IPS-11a (cell line): Measurements from ENCODE around the gene TSEN34.
"Not testable (repeated sequence)": the region's sequence is repeated elsewhere in the genome, so short reads cannot be mapped to it uniquely, and the experiment has no call there.

Experiments used
- H3K4me3 ChIP-seq: one replicate; pipeline ENCODE4 v1.5.1; 2013; ENCODE audit warnings: low read depth, low read length, control low read depth

TSEN34 gene

GRCh38 chr19:54160182-54160811, 30.8 kb upstream of the TSEN34 start:
- H3K4me3 ChIP-seq: peak overlapping the region; percentile 73

DNA sequence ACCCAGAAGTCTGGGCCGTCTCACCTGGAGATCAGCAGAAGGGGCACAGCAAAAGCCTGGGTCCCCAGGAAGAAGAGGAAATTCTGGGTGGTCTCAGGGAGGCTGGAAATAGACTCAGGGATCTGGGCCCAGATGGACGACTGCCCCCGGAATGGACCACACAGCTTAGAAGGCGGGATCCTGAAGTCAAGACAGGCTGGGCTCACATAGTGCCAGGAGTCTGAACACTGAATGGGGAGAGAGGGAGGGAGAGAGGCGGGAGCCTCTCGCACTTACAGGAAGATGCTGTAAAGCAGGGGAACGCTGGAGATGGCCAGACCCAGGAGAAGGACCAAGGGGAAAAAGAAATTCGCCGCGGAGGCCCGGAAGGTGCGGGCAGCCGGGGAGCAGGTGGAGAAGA, 30.3 kb upstream of the TSEN34 start:
- H3K4me3 ChIP-seq: no peak overlapping the region

GRCh38 chr19:54162241-54162805, 28.8 kb upstream of the TSEN34 start:
- peak overlapping the region; percentile 45 for H3K4me3 ChIP-seq

- peak overlapping the region; percentile 45 for H3K4me3 ChIP-seq
These were observed 28.2 kb upstream of the TSEN34 start for GRCh38 chr19:54162884-54163283.

DNA sequence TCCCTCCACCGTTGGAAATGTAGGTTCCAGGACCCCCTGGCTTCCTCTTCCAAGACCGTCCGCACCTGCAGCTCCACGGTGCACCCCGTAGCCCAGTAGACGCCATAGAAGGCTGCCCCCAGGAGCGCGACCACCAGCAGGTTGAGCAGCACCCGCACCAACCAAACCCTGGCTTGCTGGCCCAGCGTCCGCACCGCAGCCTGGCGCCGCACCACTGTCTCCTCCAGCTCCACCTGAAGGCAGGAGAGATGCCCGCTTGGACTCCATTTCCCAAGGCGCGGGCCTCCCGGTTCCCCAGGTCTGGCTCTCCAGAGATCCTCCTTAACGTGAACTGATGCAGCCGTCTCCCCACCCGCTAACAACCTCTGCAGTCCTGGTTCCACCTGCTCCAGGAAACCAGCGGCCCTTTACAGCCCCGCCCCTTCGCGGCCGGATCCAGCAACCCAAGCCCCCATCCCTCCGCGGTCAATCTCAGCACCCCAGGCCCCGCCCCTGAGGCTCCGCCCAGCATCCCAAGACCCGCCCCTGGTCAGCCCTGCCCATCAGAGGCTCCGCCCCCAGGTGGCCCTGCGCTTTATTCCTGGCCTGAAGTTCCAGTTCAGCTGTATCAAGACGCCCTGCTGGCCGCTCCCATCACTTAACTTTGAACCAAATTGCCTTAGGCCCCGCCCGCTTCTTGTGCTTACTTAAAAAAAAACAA, 26.6 kb upstream of the TSEN34 start:
- peak overlapping the region; percentile 14 for H3K4me3 ChIP-seq

DNA sequence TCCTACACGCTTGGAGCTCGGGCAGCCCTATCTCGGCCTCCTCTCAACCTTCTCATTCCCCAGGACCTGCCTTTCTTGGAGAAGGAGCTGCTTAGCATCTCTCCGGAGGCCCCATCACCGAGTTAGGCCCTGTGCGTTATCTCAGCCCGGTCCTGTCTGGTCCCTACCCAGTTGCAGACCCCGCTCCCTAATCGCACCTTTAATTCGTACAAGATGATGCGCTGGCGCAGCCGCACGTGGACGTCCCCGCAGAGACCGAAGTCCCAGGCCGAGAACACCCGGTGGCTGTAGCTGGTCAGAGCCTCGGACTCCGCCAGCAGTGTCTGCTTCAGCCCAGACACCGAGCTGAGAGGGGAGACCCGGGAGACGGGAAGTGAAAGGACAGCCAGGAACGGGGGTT, 25.9 kb upstream of the TSEN34 start:
- H3K4me3 ChIP-seq: no peak overlapping the region

DNA sequence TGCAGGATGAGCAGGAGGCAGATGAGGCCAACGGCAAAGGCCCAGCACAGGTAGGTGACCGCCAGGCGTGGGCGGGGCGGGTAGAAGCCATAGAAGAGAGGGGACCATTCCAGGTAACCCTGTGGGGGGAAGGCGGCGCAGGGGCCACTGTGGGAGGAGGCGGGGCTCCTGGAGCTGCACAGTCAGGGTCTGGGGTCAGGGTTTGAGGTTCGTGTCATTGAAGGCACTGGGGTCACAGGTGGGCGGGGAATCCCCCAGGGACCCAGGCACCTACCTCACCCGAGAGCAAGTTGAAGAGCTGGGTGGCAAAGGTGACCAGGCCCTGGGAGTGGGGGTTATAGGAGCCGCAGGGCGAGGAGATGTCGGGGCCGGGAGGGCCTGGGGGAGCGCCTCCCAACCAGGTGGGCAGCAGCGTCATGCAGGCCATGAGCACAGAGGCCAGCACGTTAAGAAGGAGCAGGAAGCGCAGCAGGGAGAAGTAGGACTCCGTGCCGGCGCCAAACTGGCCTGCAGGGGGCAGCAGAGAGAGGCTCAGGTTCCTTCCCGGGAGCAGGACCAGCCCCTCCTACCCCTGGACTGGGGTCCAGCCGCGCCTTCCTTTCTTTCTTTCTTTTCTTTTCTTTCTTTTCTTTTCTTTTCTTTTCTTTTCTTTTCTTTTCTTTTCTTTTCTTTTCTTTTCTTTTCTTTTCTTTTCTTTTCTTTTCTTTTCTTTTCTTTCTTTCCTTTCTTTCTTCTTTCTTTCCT, 22.8 kb upstream of the TSEN34 start:
- H3K4me3 ChIP-seq: no peak overlapping the region

- no peak overlapping the region for H3K4me3 ChIP-seq
These were observed 21.9 kb upstream of the TSEN34 start for GRCh38 chr19:54169149-54169740.

DNA sequence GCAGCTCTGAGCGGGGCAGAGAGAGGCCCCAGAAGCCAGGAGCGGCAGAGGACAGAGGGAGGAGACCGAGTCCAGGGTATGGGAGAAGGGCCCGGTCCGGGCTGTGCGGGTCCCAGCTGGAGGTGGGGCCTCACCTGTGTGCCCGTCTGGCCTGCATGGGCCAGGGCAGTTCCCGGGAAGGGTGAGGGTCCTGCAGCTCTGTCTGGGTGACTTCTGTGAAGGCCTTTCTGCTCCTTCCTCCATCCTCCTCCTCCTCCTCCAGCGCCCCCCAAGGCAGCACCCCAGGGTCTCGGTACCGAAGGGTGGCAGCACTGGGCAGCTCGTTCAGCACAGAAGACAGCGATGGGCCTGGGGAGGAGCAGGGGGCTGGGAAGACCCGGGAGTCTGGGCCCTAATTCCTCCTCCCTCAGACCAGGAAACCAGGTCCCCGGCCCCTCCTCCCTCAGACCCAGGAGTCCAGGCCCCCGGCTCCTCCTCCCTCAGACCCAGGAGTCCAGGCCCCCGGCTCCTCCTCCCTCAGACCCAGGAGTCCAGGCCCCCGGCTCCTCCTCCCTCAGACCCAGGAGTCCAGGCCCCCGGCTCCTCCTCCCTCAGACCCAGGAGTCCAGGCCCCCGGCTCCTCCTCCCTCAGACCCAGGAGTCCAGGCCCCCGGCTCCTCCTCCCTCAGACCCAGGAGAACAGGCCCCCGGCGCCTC, 19.2 kb upstream of the TSEN34 start:
- H3K4me3 ChIP-seq: not testable (repeated sequence)

DNA sequence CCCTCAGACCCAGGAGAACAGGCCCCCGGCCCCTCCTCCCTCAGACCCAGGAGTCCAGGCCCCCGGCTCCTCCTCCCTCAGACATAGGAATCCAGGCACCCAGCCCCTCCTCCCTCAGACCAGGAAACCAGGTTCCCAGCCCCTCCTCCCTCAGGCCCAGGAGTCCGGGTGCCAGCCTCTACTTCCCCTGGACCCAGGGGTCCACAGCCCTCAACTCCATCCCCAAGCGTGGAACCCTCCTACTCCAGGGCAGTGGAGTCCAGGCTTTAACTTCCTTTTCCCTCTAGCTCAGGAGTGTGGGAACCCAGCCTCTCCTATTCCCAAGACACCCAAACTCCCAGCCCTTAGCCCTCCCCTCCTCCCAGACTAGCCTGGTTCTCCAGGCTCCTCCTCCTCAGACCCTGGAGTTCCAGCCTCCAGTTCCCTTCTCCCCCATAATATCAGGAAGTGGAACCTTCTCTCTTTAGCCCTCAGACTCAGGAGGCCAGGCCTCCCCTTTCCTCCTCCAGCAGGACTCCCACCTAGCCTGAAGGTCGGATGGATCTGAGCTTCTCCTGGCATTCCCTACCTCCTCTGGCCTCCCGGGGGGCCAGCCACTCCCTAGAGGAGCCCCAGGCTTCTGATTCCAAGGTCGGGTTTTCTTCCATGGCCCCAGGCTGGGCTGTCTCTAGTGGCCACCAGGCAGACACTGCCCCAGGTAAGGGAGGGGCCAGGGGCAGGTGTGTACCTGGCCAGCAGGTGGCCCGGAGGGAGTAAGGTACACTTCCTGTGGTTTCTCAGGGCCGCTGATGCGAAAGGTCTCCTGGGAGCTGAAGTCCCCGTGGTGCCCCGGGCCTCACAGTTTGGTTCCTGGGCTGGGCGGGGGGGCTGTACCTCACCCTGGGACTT, 18.4 kb upstream of the TSEN34 start, which contains the start of gene TMC4:
Gene TMC4 (minus strand): TSS at position 690 of the 888 bp plus-strand sequence. CDS start 43 bp downstream, at position 647.
- peak within 1 kb of the TSS; percentile 29 for H3K4me3 ChIP-seq

GRCh38 chr19:54173359-54173699, 17.8 kb upstream of the TSEN34 start:
- no peak overlapping the region for H3K4me3 ChIP-seq

DNA sequence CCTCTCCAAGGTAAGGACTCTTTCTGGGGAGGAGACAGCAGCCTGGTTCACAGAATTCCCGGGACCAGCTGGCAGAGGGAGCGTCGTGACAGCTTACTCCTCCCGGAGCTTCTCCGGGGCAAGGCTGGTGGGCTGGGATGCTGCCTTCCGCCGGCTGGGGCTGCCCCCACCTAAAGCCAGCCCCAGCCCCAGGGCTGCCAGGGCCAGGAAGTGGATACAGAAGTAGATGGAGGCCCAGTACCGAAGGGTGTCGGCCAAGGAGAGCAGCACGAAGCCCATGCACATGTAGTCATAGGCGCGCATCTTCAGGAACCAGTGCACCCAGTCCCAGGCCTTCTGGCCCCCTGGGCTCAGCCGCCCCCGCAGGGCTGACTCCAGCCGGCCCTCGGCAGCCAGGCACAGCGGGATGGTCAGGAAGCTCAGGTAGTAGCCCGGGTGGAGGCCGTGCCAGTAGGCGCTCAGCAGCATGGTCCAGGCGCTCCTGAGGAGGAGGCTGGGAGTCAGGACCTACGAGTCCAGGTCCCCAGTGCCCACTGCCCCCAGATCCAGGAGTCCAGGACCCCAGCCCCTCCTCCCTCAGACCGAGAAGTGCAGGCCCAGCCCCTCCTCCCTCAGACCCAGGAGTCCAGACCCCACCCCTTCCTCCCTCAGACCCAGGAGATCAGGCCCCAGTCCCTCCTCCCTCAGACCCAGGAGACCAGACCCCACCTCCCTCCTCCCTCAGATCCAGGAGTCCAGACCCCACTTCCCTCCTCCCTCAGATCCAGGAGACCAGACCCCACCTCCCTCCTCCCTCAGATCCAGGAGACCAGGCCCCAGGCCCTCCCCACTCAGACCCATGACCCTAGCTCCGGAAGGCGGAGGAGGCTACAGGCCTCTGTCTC, 16.9 kb upstream of the TSEN34 start:
- no peak overlapping the region for H3K4me3 ChIP-seq

DNA sequence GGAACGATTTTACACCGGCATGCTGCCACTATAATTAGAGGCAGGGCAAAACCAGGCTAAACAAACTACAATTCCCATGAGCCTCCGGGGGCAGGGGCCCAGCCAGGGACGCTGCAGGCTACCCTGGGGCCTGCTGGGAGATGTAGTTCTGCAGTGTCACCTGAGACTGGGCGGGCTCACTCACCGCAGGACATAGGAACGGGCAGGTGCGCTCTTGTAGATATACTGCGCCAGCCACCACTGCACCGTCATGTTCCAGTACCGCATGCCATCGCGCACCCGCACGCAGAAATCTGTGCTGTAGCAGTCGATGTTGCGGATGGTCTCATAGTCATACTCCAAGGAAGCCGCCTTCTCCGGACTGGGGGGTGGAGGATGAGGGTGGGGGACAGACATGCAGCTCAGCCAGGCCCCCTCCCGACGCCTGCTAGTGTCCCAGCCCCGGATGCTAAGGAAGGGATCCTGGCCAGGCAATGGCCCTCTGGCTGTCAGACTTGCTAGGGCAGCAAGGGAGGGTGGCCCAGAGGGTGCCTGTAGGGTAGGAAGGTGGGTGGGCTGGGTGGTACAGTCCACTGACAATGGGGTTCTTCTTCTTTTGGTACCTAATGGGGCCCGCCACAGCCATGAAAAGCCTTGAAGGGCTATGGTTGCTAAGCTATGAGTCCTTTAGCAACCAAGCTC, 12.4 kb upstream of the TSEN34 start:
- H3K4me3 ChIP-seq: no peak overlapping the region

DNA sequence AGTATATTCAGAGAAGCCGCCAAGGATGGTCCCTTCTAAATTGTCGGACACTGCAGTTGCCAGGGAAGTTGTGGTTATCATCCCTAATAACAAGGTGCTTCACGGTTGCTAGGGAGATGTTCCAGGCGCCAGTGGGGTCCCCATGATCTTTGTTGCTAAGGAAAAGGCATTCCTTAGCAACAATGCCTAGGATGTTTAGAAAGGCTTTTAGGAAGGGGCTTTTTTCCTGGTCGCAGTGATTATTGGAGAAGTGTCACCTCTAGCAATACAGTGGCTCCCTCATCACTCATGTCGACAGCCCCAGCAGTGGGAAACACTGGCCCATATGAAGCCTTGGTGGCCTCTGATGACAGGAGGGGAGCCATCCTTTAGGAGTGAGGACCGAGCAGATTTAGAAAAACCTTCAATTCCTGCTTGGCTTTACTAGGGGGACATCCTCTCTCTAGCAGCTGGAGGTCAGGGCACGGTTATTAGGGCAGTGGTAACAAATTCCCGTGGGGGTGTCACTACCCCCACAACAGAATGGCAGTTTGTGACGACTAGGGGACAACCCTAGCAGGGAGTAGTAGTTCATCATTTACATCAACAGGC, 11.8 kb upstream of the TSEN34 start:
- no peak overlapping the region for H3K4me3 ChIP-seq

DNA sequence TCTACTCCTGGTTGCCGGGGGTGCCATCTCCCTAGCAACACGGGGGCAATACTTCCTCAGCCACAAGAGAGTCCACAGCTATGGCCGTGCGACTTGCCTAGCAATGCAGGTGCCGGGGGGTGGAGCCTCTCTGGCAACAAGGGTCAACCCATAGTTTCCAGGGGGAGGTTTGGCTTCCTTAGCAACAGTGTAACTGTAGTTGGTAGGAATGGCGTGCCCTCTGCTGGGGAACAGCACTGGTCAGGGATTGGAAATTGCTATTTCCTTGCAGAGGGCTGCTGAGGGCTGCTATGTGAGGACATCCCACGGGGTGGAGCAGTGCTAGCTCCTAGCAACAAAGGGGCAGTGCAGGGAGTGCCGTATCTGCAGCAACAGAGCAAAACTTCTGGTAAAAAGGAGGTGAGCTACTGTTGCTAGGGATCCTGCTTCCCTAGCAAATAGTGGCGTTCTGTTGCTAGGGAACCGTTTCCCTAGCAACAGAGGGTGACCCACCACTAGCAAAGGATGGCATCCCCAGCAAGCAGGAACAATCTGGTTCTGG, 11.1 kb upstream of the TSEN34 start:
- H3K4me3 ChIP-seq: no peak overlapping the region

GRCh38 chr19:54180691-54181091, 10.4 kb upstream of the TSEN34 start:
- no peak overlapping the region for H3K4me3 ChIP-seq

GRCh38 chr19:54181894-54182293, 9.2 kb upstream of the TSEN34 start:
- H3K4me3 ChIP-seq: not testable (repeated sequence)

DNA sequence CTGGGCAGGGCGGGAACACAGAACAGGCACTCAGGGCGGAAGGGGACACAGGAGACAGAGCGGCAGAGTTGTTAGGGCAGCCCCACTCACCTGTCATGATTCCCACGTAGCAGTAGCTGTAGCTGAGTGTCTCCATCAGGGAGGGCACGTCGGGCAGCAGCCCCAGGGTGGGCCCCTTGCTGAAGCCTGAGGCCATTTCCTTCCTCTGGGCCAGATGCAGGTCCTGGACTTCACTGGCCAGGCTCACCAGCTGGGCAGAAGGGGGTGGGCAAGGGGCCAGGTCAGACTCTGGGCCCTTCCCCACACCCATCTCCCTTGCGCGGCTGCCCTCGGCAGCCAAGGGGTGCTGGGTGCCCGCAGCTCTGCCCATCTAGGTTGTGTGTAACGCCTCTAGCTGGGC, 7.7 kb upstream of the TSEN34 start:
- no peak overlapping the region for H3K4me3 ChIP-seq
